GM21825 (cell line): Measurements from ENCODE around the gene CSPG4.

ENCODE experiments used
- ATAC-seq: cut with Tn5 transposase; IDR thresholded peaks from one replicate; pipeline ENCODE4 v1.9.1; 2021; ENCODE audit warnings: mild to moderate bottlenecking, moderate library complexity; ENCODE audit not compliant: unreplicated experiment

Gene CSPG4

DNA sequence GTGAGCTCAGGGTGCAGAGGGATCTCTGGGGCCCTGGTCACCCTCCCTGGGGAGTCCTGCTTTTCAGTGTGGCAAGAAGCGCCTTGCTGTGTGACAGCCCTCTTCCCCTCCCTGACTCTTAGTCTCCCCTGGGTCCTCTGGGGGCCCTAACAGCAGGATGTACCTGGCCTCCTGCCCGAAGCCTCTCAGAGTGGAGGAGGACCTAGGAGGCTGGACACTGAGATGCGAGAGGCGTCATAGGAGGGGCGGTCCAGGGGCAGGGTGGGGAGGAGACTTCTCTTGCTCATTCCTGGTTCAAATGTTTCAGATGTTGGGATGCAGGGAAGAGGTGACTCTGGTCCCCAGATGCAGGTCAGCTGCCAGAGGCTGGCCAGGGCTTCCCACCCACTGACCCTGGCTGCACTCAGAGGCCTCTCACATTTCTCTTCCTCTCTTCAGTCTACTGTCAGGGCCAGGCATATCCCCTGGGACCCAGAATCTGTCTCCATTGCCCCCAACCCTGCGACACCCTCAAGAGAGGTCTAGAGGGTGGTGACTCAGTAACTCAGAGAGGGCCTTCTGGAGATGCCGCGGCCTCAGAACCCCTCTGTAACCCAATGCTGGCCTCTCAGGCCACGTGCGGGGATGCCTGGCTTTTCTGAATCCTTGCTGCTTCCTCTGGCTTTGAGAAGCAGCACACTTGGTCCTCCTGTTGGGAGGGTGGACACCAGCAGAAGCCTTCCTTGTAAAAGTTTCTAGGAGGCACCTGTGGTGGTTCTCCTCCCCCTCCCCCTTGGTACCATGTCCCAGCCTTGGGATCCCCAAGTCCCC is 39.0 kb downstream of the CSPG4 start:
- no peak for ATAC-seq

- no peak for ATAC-seq
Measured at GRCh38 chr15:75672646-75673425, 39.8 kb downstream of the CSPG4 start.

DNA sequence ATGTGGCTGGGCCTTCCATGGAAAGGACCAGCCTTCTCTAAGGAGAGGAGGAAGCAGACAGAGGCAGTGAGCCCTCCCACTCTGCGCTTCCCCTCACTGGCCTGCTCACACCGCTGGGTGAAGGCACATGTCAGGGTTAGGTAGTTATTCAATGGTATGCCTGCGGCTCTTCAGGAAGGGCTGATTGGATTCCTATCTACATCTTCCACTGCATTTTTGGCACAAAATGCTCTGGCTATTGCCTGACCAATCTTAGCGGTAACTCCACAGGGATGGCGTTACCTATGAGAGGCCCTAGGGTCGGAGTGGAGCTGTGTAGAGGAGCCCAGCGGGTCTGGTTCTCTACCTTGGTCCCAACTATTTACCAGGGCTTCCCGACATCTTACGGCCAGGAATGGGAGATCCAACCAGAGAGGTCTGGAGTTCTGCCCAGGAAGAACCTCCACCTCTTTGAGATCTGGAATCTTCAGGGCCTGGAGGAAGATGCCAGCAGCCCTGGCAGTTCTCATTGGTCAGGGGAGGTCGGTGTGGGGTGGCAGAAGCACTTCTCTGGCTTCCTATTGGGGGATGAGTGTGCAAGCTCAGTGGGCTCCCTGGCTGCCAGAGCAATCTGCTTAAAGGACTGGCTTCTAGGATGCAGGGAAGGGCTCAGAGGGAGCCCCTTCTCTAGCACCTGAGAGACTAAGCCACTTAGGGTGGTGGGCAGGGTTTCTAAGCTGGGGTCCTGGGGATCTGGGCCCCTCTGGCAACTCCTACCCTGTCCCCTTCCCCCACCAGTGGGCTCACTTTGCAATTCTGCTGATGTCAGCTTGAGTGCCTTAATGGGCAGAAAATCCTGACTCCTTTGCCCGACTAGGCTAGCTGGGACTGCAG is 40.7 kb downstream of the CSPG4 start:
- ATAC-seq = no peak

DNA sequence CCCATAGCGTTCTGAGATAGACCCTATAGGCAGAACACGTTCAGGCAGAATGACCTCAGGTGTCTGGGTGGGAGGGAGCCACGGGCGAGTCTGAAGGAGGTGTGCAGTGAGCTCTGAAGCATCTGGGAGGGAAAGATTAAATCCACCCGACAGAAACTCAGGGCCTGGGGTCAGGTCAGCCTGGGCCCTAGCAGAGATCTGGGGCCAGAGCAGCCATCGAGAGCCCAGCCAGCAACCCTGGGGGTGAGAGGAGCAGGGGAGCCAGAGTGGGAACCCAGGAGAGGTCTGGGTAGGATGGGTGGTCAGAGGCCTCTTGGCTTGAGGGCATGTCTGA is 42.8 kb downstream of the CSPG4 start:
- ATAC-seq = no peak

DNA sequence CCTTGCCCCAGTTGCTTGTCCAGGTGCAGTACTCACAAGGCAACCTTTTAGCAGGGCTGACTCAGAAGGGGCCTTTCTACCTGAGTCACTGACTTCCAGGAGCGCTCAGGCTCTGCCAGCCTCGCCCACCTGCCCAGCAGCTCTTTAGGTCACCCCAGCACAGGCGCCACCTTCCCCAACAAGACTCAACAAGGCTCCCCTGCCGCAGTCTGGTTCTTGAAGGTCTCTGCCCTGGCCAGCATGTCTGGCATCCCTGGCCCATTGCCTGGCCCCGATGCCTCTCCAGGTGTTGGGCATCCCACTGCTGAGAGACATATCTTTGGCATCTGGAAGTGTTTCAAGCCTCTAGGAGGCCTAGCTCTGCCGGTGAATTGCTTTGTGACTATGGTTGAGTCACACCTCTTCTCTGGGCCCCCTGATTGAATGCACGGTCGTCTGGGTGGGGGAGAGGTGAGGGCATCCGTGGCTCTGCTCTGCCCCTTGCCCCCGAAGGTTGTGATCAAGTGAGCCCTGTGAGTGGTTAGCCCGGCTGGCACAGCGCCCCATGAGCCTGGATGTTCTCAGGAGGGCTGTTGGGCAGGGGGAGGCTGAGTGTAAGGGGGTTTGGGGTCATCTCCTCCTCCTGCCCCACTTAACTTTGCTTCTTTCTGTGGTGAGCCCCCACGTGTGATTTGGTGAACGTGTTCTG is 43.3 kb downstream of the CSPG4 start:
- ATAC-seq = no peak

DNA sequence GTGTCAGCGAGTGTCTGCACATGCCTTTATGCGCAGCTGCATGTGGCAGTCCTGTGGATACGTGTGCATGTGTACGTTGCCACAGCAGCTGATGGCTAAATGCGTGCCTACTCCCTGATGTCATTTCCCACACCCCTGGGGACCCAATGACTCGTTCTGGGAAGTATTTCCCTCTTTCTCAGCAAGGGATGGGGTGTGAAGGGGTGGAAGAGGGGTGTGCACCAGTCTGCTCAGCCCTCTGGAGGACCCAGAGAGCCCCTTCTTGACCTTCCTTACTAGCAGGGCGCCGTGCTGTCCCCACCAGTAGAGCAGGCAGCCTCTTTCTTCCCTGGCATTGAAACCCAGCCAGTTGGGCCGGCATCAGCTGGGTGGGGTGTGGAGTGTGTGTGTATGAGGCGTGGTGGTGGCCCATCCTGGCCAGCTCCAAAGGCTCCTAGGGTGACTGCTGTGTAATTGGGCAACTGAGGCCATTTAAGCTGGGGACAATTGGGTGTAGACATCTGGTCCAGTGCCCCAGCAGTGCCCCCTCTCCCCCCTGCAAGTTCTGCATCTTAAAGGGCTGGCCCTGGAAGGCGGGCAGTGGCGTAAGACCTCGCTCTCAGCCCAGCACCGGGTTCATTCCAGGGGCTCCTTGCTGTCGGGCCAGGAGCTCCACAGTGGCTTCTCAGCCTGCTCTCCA is 45.7 kb downstream of the CSPG4 start:
- no peak for ATAC-seq

GRCh38 chr15:75663931-75664421 is 48.7 kb downstream of the CSPG4 start:
- no peak for ATAC-seq

GRCh38 chr15:75662823-75663519 is 49.7 kb downstream of the CSPG4 start:
- no peak for ATAC-seq

- ATAC-seq = no peak
Measured at GRCh38 chr15:75661756-75662140, 50.9 kb downstream of the CSPG4 start.

DNA sequence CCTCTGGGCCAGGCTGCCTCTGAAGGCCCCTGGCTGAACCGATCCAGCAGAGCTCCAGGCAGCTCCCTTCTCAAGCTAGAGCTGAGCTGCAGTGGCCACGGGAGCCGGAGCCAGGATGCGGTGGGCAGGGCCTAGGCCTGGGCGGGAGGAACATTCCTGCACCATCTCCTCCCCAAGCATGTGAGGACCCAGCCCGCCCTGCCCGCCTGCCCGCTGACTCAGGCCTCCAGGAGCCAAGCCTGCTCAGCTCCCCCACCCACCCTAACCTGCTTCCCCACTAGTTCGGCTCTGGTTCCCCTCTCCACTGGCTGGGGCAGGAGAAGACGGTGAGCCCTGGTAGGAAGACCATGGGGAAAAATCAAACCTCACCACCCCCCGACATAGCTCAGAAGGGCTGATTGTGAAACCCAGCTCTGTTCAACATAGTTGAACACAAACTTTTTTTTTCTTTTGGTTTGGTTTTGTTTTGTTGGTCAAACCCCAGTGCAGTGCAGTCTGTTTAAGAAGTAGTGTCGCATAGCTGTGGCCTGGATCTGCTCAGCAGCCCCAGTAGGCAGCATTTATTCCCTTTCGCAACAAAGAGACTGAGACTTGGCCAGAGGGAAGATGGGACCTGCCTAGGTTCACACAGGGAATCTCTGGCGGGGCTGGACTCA is 51.4 kb downstream of the CSPG4 start:
- no peak for ATAC-seq

- no peak for ATAC-seq
Measured at GRCh38 chr15:75659928-75660645, 52.6 kb downstream of the CSPG4 start.

DNA sequence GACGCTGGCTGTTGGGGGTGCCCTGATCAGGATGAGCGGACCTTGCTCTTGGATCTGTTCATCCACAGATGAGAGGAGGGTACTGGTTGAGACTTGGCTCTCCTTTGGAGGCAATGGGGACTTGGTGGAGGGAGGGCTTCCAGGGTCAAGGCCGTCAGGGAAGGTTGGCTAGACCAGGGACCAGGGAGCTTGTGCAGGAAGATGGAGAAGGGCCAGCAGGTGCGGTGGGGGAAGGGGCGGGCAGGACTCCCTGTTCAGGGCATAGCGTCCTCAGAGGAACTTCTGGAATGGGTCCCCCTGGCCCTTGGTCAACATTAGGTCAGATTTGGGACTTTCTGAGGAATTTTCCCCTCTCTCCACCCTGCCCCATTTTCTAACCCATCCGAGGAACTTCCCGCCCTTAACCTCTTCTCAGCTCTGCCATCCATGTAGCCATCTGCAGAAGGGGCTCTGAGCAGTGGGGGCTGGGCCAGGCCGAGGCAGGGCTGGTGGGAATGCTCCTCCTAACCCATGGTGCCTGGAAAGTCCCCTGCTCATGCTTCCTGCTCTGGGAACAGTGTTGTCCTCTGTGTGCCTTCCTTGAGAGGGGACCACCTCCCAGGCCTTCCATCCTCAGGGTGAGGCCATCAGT is 53.4 kb downstream of the CSPG4 start:
- ATAC-seq = no peak

GRCh38 chr15:75656813-75657212 is 55.8 kb downstream of the CSPG4 start:
- no peak for ATAC-seq

- no peak for ATAC-seq
Measured at GRCh38 chr15:75656331-75656730, 56.3 kb downstream of the CSPG4 start.

GRCh38 chr15:75655931-75656330 is 56.7 kb downstream of the CSPG4 start:
- no peak for ATAC-seq

DNA sequence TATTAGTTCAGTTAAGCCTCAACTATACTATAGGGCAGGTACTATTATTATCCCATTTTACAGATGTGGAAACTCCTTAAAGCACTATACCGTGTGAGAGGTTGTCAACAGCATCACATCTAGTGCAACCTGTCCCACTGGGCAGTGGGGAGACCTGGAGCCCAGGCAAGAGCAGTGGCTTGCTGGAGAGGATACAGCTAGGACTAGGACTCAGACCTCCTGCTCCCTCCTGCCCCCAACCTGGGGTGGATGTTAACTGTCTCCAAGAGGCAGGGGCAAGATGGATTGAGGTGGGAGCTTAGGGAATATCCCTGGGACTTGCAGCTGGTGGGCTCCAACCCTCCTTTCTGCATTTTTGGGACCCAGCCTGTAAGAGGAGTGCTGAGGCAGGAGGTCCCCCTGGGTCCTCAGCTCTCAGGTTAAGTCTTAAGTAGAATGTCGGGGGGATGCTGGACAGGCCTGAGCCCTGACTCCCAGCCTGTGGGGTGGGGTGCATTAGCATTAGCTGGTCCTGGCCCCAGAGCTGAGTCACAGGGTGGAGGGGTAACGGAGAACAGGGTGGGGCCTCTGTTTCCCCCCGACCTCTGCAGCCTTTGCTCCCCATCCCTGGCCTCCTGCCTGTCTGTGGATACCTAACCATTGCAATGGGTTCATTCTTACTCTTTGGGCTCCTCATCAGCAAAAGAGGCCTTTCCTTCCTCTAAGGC is 58.3 kb downstream of the CSPG4 start:
- ATAC-seq = no peak

DNA sequence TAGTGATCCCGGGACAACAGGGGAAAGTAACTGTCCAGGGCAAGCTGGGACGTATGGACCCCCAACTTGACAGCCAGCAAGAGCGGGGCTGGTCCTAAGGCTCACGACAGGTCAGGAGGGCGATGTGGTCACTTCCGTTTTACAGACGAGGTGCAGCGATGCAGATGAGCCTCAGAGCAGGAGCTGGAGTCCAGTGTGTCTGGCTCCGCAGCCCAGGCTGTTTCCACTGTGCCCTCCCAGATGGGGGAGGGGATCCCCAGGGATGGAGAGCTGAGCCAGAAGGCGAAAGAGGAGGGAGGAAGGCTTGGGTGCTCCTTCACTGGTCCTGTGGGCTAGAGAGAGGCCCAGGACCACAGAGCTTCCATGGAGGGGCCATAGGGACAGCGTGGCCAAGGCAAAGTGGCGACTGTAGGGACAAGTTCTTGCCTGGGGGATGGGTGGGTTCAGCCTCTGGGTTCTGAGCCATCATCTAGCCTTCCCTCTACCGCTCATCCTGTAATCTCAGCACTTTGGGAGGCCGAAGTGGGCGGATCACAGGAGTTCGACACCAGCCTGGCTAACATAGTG is 59.2 kb downstream of the CSPG4 start:
- ATAC-seq = no peak
